Gastroesophageal sphincter (tissue), 4 donors: ENCODE measurements around the gene SGMS1. TPM values are rescaled to one million over a fixed set of nuclear protein-coding genes. Genes with fewer than 3 reads are reported as not detected.

ENCODE experiments used
- ATAC-seq: fragments of 150-250 bp; one replicate; pipeline ENCODE4 v1.9.1; 2016; ENCODE audit warnings: mild to moderate bottlenecking, moderate library complexity
- H3K27ac ChIP-seq, 4 donors: fragments of 200-600 bp; sonication (generic) in 3 of 4; 1 replicate in 3 of 4; 2 replicates in 1 of 4; pipeline ENCODE4 v1.5.1; 2016 to 2019
- H3K27me3 ChIP-seq: fragments of 200-600 bp; sonication (generic); one replicate; pipeline ENCODE4 v1.5.1; 2019
- H3K36me3 ChIP-seq, 2 donors: fragments of 200-600 bp; sonication (generic); one replicate each; pipeline ENCODE4 v1.5.1; 2019; ENCODE audit warnings: control low read depth in 1 of 2
- H3K4me1 ChIP-seq, 3 donors: fragments of 200-600 bp; sonication (generic); 1 replicate in 2 of 3; 2 replicates in 1 of 3; pipeline ENCODE4 v1.5.1; 2016 to 2019; ENCODE audit warnings: control low read depth in 2 of 3
- H3K4me3 ChIP-seq, 2 donors: fragments of 200-600 bp; sonication (generic); one replicate each; pipeline ENCODE4 v1.5.1; 2019; ENCODE audit warnings: mild to moderate bottlenecking in 1 of 2, moderate library complexity in 1 of 2
- H3K9me3 ChIP-seq, 3 donors: fragments of 200-600 bp; sonication (generic); one replicate each; pipeline ENCODE4 v1.5.1; 2017 to 2019; ENCODE audit warnings: control low read depth in 2 of 3
- CTCF ChIP-seq, 4 experiments: fragments of 200-600 bp in 2 of 4; fragments of 450-650 bp in 2 of 4; sonication (generic) in 1 of 4; IDR thresholded peaks; one replicate each; pipeline ENCODE4 v1.5.1; 2017 to 2019; ENCODE audit warnings: antibody characterized with exemption in 4 of 4, mild to moderate bottlenecking in 2 of 4, moderate library complexity in 2 of 4
- EP300 ChIP-seq: sonication (generic); formaldehyde crosslinking; IDR thresholded peaks from one replicate; pipeline ENCODE4 v1.6.1; 2017; ENCODE audit warnings: antibody characterized with exemption, mild to moderate bottlenecking
- POLR2A ChIP-seq, 2 donors: fragments of 450-650 bp; IDR thresholded peaks; one replicate each; pipeline ENCODE4 v1.6.1; 2017; ENCODE audit warnings: antibody characterized with exemption in 2 of 2, mild to moderate bottlenecking in 2 of 2, moderate library complexity in 1 of 2
- POLR2AphosphoS5 ChIP-seq: sonication (generic); formaldehyde crosslinking; IDR thresholded peaks from one replicate; pipeline ENCODE4 v1.6.1; 2017; ENCODE audit warnings: antibody characterized with exemption
- WGBS, 2 donors: methylation state at CpG; one replicate each; pipeline ENCODE4 v1.1.5; 2018; ENCODE audit warnings: low coverage in 1 of 2; 5-methylcytosine and 5-hydroxymethylcytosine counted together
- total RNA-seq, 4 donors: library from RNA; depleted of rRNA; stranded (reverse); fragments of >200 nt; gene quantifications; one replicate each; pipeline ENCODE4 v1.1.0, GENCODE V29; 2016

The SGMS1 gene
- total RNA-seq, 4 donors from 2014 or later, result 57.7 to 116 (median 66.1) TPM

- Histone ChIP-seq H3K27me3 (no peaks in the 10 kb centered on the region), H3K4me3 (no peak overlapping the region), H3K27ac (no peak overlapping the region), H3K4me1 (peaks cover 0 to 6% (median 0%) of the 10 kb centered on the region in 3 donors), H3K36me3 (no peaks in the 10 kb centered on the region), H3K9me3 (no peaks in the 10 kb centered on the region)
- WGBS, 2 donors, result 48 to 69% methylated on average over 5 of the region's 7 CpGs
- ATAC-seq, result no peak
- TF ChIP-seq POLR2AphosphoS5, result no peak
- TF ChIP-seq POLR2A (IDR thresholded peaks at IDR 0.05), result no peak
- TF ChIP-seq EP300, result no peak
- no peak for TF ChIP-seq CTCF (IDR thresholded peaks at IDR 0.05)
These were observed 96.2 kb downstream of the SGMS1 start for GRCh38 chr10:50527442-50528043.

GRCh38 chr10:50526185-50526584 lies 97.6 kb downstream of the SGMS1 start:
- no peaks in the 10 kb centered on the region for H3K36me3 ChIP-seq
- no peaks in the 10 kb centered on the region for H3K27me3 ChIP-seq
- no peak for TF ChIP-seq EP300
- no peak for TF ChIP-seq POLR2AphosphoS5
- WGBS, 2 donors, result 87 to 89% methylated on average over 1 to 4 of the region's 4 CpGs
- H3K4me3 ChIP-seq, result no peak overlapping the region
- no peak for ATAC-seq
- no peak overlapping the region for H3K27ac ChIP-seq
- H3K9me3 ChIP-seq, result no peaks in the 10 kb centered on the region
- H3K4me1 ChIP-seq, result peaks cover 0 to 6% (median 0%) of the 10 kb centered on the region in 3 donors

GRCh38 chr10:50523357-50523756 lies 100.4 kb downstream of the SGMS1 start:
- Histone ChIP-seq H3K36me3 (peaks cover 0 to 5% of the 10 kb centered on the region in 2 donors), H3K4me3 (no peak overlapping the region), H3K9me3 (no peaks in the 10 kb centered on the region), H3K4me1 (peaks cover 0 to 7% (median 0%) of the 10 kb centered on the region in 3 donors), H3K27me3 (no peaks in the 10 kb centered on the region), H3K27ac (no peak overlapping the region)
- TF ChIP-seq CTCF (IDR thresholded peaks at IDR 0.05) (no peak), EP300 (no peak), POLR2A (IDR thresholded peaks at IDR 0.05) (no peak), POLR2AphosphoS5 (no peak)
- ATAC-seq, result no peak

- H3K36me3 ChIP-seq, result peaks cover 0 to 5% of the 10 kb centered on the region in 2 donors
- H3K27ac ChIP-seq, result no peak overlapping the region
- no peaks in the 10 kb centered on the region for H3K9me3 ChIP-seq
- no peak overlapping the region for H3K4me3 ChIP-seq
- no peak for ATAC-seq
- WGBS, 2 donors, result 69 to 95% methylated on average over 2 of the region's 2 CpGs
- TF ChIP-seq EP300 (no peak), POLR2A (IDR thresholded peaks at IDR 0.05) (no peak), CTCF (IDR thresholded peaks at IDR 0.05) (no peak), POLR2AphosphoS5 (no peak)
- H3K27me3 ChIP-seq, result no peaks in the 10 kb centered on the region
- H3K4me1 ChIP-seq, result peaks cover 0 to 11% (median 0%) of the 10 kb centered on the region in 3 donors
These were observed 100.8 kb downstream of the SGMS1 start for GRCh38 chr10:50522908-50523307.

GRCh38 chr10:50520115-50520514 lies 103.6 kb downstream of the SGMS1 start:
- no peaks in the 10 kb centered on the region for H3K27me3 ChIP-seq
- WGBS, 2 donors, result 85 to 100% methylated on average over 3 of the region's 3 CpGs

More at GRCh38 chr10:50520115-50520514, 103.6 kb downstream of the SGMS1 start:
- TF ChIP-seq POLR2AphosphoS5 (no peak), CTCF (IDR thresholded peaks at IDR 0.05) (no peak), EP300 (no peak), POLR2A (IDR thresholded peaks at IDR 0.05) (no peak)
- Histone ChIP-seq H3K4me3 (no peak overlapping the region), H3K27ac (no peak overlapping the region), H3K9me3 (no peaks in the 10 kb centered on the region), H3K4me1 (peaks cover 0 to 34% (median 0%) of the 10 kb centered on the region in 3 donors), H3K36me3 (peaks cover 0 to 5% of the 10 kb centered on the region in 2 donors)
- no peak for ATAC-seq
